ENCODE measurements around the gene WSCD2.

WSCD2 gene

DNA sequence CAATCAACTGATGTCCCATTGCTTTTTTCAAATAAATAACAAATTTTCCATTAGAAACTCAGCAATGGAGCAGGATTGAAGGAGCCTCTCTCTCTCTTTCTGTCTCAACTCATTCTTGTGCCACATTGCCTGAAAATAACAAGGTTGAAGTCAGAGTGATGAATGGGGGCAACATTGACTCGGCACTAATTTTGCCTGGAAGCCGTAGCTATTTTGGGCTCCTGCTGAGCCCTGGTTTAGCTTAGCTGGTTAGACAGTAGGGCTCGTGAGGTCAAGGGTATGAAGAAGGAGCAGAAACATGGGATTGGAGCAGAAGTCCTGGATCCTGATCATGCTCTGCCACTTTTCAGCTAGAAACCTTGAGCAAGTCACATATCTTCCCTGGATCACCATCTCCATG lies 38.9 kb downstream of the WSCD2 start:
- DNase-seq = no peak

DNA sequence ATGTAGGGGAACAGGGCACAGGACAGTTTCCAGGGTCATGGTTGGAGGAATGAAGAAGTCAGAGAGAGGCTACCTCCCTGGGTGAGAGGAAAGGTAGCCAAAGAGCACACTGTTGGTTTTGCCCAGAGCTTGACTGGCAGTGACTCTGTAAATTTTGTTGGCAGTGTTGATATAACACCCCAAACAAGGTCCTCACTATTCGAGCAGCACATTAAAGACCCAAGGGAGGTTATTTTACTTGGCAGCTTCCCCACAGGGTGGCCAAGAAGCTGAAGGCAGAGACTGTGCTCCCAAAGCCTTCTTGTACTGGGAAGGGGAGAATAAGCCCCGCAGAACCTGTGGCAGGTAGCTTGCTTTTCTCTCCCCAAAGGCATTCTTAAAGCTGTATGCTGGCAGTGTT lies 40.6 kb downstream of the WSCD2 start:
- DNase-seq = no peak

DNA sequence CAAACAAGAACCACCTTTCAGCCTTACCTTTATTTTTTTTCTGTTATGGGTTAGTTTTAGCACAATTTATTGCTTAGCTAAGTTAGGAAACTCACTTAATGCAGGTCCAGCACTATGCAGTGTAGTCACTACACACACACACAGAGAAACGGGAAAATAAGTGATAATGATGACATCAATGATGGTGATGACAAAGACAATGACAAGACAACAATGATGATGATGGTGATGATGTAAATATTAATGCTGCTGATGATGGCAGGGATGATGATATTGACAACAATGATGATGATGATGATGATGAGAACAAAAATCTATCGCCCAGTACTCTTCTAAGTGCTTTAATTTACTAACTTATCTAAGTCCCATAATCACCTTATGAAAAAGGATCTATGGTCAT lies 41.1 kb downstream of the WSCD2 start:
- DNase-seq = no peak

DNA sequence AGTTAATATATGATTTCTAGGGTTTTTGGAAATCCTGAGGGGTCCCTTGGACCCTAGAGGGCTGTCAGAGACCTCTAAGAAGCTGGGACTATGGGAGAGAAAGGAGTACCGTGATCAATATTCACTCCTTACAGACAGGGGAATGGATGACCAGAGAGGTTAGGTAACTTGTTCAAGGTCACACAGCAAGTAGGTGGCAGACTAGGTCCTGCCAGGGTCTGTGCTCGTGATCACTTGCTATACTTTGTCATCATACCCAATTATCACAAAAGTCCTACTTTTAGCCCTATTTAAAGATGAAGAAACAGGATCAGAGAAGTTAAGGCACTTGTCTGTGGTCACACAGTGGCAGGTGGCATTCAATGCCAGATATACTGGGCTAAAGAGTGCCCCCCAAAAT lies 42.9 kb downstream of the WSCD2 start:
- no peak for DNase-seq

DNA sequence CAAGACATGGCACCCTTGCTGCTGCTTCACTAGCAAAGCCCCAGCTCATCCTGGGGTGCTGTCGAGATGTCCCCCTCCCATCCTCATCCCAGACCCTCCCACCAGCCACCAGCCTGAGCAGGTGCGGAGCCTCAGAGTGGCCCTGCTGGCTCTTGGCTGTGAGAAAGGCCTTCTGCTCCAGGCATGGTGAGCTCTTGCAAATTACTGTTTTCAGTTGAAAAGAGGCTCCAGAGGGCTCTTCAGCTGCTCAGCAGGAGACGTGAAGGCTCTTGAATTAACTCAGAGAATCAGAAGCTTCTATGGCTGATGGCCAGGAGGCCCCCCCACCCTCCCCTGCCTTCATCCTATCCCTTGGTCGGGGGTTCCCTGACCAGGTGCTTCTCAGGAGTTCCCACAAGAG lies 44.1 kb downstream of the WSCD2 start:
- no peak for DNase-seq

DNA sequence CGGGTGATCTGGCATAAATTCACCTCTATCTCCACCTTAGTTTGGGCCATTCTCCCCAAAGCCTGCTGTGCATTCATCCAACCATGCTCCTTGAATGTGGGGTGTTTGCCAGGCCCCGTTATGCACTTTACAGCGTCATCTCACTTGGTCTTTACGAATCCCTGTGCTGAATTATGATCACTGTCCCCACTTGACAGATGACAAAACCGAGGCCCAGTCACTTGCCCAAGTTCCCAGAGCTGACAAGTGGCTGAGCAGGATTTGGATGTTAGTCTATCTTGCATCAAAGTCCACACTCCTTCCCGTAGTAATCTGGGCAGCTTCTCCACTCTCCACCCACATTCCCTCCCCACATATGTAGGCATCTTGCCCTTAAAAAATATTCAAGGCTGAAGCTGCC lies 44.8 kb downstream of the WSCD2 start:
- DNase-seq = no peak

DNA sequence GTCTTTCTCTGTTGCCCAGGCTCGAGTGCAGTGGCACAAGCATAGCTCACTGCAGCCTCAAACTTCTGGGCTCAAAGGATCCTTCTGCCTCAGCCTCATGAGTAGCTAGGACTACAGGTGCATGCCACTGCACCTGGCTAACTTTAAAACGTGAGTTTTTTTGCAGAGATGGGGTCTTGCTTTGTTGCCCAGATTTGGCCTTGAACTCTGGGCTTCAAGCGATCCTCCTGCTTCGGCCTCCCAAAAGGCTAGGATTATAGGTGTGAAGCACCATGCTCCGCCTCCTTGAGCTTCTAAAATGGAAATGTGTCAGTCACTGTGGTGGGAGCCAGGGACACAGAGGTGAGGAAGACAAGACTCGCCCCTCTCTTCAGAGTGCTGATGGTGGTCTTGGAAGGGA lies 45.6 kb downstream of the WSCD2 start:
- no peak for DNase-seq

DNA sequence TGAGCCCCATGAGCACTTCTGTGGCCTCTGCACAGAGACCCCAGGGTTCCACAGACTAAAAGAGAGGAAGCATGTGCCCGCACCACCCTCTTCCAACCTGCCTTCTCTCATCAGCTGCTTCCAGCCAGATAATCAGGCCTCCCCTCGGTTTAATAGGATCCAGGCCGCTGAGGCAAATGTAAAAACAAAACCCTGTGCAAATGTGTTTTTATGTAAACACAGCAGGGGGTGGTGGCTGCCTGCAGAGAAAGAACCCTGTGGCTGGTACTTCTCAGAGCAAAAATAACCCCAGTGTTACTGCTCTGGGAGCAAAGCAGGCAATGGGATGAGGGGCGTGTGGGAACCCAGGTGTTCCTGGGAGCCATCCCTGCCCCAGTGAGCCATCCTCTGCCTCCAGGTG lies 46.2 kb downstream of the WSCD2 start:
- DNase-seq = no peak

DNA sequence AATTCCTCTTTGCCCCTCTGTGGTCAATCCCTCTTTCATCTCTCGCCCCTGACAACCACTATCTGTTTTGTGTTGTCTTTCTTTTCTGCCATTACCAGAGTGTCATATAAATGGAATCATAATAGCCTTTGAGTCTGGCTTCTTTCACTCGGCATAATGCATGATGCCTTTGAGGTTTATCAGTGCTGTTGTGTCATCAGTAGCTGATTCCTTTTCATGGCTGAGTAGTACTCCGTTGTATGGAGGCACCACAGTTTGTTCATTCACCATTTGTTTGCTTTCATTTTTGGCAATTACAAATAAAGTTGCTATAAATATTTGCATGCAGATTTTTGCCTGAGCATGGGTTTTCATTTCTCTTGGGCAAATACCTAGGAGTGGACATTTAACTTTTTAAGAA lies 47.2 kb downstream of the WSCD2 start:
- no peak for DNase-seq

DNA sequence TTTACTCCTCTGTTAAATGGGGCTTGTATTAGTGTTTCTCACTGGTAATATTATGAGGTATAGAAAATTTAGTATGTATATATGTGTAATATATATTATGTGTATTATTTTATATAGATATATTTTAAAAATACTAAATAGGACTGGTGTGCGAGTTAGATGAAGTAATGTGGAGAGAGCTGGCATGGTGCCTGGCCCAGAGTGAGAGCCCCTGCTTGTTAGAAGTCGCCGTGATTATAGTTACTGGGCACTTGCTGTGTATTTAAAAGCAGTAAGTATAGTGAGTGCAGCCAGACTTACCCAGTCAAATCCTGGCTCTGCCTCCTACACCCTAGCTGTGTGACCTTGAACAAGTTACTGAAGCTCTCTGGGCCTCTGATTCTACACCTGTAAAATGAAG lies 48.0 kb downstream of the WSCD2 start:
- no peak for DNase-seq

DNA sequence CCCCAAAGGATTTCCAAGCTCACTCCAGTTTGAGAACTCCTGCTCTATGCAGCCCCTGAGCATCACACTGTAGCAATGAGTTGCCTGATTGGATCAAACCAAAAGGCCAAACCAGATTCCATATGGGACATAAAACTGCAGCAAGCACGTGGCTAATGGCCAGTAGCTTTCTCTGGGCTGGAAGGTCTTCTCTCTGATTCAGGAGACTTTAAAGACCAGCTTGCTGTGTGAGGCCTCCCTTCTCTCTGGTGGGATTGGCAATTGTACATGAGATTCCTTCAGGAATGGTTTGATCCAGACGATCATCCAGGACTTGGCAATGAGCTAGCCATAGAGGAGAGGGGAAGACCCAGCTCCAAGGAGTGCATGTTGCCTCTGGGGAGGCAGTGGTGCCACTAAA lies 50.2 kb downstream of the WSCD2 start:
- no peak for DNase-seq

DNA sequence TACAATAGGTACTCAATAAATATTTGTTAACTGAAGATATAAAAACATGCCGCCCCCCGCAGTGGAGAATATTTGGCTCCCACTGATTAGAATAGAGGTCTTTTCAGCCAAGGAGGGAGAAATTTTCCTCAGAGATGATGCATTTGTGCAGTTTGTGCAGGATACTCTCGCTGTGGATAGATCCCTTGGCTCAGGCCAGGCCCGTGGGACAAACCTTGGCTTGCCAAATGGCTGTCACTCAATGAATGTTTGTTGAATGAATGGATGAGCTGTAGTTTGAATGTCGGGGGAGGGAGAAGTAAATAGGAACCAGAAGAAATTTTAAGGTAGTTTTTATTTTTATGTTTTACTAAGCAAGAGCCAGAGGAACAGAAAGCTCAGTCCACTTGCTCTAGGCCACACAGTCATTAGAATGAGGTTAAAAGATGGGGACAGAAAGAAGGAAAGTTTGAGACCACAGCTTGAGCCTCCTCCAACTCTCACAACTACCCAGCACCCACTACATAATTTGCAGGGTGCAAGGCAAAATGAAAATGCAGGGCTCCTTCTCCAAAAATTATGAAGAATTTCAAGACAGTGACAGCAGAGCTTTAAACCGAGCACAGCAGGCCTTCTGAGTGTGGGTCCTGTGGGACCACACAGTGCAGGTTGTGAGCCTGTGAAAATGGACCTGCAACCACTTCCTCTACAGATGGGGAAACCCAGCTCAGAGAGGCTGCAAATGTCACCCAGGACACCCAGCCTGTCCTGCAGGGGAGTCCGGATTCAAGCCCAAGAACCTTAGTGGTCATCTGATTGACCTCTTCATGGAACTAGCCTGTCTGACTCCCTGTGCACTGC lies 51.4 kb downstream of the WSCD2 start:
- DNase-seq = no peak

DNA sequence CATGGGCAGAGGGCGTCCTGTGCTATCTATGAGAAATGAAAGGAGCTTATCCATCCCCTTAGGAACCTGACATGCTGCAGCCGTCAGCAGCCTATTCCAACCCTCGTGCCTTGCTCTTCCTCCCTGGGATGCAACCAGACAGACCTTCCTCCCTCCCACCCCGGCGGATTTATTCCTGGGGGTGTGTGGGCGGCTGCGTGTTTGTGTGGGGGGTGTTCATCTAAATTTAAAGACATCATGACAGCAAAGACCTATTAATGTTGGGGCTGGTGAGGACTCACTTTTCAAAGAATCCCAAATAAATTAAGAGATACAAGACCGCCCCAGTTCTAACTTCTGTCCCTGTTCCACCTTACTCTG lies 52.0 kb downstream of the WSCD2 start:
- no peak for DNase-seq

DNA sequence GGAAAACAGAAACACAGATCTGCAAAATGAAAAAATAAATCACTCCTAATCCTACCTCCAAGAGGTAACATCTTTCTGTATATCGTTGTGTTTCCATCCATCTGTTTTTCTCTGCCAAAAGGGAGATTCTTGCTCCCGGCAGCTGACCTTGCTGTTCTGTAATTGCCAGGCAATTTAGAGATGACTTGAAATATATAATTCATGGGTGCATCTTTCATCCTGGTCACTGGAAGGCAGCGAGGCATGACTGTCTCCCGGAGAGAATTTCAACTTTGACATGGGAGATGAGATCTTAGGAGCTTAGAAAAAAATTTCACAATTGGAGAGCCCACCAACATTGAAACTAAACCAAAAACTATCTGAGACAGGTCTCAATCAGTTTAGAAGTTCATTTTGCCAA lies 53.0 kb downstream of the WSCD2 start:
- no peak for DNase-seq

DNA sequence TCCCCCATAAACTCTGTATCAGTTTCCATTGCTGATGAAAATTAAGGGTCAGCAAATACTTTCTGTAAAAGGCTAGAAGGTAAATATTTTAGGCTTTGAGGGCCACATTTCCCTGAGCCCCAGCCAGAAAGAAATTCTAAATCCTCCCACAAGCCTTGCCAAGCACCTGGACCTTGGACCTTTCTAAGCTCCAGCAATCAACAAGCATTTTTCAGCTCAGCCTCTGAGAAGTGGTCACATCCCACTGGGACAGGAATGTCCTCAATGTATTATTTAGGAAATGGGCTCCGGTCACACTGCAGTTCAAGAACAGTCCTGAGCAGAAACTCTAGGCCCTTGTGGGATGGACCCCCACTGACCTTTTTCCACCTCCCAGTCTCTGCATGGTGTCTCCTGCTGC lies 55.9 kb downstream of the WSCD2 start:
- DNase-seq = no peak

DNA sequence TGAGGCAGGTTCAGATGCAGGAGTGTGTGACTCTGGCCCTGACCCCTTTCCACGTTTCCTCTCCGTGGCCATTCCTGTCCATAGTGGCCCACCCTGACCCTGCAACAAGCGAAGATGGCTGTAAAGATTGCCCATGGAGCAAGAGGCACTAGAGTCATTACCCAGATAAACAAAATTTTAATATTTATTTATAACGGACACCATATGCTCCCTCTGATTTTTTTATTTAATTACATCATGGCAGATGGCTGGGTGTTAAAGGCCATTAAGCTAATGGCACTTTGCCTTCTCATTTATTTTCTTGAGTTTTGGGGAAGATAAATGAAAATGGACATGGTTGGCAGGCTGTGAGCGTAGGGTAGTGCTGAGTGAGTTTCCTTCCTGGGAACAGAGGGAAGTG lies 58.7 kb downstream of the WSCD2 start:
- no peak for DNase-seq

DNA sequence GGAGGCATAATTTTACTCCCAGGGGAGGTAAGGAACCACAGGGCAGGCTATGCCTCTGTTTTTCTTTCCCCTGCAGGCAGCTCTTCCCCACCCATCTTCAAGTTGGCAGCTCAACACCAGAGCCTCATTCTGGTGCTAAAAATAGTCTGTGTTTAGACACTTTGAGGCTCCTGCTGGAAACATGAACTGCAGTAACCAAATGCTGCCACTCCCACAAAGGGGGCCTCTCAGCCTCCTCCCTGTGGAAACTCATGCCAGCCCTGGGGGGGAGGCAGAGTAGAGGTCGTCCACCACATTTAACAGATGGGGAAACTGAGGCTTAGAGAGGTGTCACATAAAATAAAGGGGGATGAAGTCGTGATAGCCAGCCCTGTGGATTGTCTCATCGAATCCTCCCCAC lies 61.4 kb downstream of the WSCD2 start:
- DNase-seq = no peak

DNA sequence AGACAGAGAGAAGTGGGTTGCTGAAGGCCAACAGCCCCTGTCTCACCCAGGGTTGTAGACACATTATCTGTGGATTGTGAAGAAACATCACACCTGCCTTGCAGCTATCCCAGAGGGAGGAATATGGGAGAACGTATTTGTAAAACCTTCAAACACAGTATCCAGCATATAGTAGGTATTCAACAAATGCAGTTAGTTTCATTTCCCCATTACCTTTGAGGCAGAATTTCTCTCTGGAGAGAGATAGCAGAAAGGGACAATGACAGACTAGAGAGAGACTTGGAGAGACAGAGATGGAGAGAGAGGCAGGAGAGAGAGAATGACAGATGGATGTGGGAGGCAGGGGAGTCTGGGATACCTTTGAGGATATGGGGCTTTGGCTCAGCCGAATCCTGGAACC lies 62.0 kb downstream of the WSCD2 start:
- no peak for DNase-seq

DNA sequence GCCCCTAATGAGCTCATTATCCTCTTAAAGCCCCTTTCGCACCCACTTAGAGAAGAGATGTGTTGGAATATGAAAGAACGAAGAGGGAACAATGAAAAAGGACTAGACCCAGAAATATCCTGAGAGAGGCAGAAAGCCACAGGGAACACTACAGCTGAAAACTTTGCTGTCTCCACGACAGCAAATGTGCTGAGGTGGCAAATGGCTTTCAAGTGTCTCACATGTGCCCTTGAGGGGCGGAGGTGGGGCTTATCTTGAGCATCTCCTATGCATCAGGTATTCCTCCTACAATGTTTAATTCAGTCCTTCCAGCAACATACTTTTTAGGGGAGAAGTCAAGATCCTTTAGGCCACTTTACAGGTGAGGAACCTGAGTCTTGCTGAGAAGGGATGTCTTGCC lies 62.9 kb downstream of the WSCD2 start:
- DNase-seq = no peak

DNA sequence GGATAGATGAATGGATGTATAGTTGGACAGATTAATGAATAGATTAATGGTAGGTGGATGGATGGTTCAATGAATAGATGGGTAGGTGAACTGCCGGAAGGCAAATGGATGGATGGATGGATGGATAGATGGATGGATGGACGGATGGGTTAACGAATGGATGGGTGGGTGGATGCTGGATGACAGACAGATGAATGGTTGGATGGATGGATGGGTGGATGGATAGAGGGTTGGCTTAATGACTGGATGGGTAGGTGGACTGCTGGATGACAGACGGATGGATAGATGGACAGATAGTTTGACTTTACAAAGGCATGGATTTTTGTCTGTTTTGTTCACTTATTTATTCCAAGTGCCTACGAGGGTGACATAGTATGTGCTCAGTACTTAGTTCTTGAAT lies 64.4 kb downstream of the WSCD2 start:
- DNase-seq = no peak

DNA sequence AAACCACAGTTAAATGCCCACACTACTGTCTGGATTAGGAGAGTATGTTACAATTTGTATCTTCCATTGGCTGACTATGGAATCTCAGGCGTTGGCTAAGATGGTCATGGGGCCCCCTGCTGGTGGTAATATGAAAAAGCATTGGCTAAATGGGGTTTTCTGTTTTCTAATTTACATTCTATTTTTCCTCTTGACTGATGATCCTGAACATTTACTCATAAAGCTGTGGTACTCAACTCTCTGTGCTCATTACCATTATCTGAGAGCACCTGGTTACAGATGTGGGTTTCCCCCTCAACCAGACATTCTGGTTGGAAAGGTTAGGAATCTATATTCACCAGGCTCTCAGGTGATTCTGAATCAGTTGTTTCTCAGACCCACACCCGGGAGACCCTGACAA lies 64.8 kb downstream of the WSCD2 start:
- DNase-seq = peak; percentile 55

DNA sequence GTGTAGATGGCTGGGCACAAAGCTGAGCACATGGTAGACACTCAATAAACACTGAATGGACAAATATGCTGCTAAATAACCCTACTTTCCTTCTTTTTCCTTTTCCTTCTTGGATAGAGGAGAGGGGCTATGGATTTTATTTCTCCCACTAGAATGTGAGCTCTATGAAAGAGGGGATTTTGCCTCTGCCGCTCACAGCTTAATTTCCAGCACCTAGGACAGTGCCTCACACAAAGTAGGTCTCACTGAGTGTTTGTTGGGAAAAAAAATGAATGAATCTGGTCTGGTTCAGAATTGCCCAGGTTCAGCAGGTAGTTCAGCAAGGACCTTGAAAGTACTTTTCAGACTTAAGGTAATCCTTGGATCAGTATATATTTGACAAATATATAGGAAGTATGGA lies 65.5 kb downstream of the WSCD2 start:
- DNase-seq = no peak

DNA sequence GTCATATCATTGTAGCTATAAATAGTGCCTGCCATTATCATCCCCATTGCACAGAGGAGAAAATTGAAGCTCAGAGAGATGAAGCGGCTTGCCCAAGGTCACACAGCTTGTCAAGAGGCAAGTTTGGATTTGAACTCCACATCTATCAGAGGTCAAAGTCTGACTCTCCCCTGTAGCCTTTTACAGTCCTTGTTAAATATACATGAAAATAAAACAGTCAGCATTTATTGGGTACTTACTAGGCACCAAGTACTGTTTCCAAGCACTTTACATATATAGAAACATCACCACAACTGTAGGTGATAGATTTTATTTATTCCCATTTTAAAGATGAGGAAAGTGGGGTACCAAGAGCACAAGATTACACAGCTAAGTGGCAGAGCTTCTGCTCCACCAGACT lies 67.2 kb downstream of the WSCD2 start:
- no peak for DNase-seq

DNA sequence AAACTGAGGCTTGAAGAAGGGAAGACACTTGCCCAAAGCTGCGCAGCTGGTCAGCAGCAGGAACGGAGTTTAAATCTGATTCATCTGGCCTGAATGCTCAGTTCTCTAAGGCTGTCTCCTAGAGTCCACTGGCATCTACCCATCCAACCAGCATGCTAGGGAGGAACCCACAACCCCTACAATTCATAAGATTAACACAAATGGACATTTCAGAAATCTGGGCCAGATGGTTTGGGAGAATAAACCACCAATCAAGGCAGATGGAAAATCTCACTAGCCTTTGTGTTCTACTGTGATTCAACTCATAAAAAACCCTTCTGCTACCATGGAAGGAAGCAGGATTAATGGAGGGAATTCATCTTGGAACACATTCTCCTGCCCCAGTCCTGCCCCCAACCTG lies 67.8 kb downstream of the WSCD2 start:
- no peak for DNase-seq

DNA sequence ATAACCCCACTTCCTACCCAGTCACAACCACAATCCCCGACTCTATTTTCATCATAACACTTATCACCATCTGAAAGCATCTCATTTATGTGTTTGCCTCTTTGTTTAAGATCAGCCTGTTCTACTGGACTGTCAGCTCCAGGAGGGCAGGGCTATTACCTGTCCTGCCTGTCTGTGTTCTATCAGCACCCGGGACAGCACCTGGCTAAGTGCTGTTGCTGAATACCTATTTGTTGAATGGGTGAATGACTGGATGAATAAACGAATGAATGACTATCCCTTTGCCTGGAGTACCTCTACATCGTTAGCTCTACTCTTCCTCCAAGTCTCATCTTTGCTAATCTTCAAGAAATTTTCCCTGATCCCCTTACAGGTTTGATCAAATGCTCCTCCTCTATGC lies 69.0 kb downstream of the WSCD2 start:
- DNase-seq = no peak

DNA sequence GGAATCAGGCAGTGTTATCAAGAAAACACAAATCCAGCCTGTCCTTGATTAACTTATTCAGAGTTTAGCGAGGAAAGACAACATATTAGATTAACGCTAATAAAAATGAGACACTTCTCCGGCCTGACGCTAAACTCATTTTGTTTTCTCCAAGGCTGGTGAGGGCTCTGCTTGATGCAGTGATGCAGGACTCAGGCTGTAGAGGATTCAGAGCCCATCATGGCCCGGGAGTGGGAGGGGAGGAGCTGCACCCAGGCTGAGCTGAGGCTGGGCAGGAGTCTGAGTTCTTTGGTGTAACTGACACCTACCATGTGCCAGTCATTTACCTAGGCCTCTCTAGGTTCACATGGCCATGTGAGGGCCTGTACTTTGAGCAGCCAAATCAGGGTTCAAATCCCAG lies 70.0 kb downstream of the WSCD2 start:
- no peak for DNase-seq

Measured in OCI-M1 (cell line).